Prostate gland (tissue), 2 donors: ENCODE results near the gene TBC1D16.

Experiments
- CTCF ChIP-seq, 4 experiments: fragments of 200-600 bp in 2 of 4; fragments of 450-650 bp in 2 of 4; sonication (generic) in 2 of 4; IDR thresholded peaks; 1 replicate in 3 of 4; 2 replicates in 1 of 4; pipeline ENCODE4 v1.5.1; 2016 to 2019; ENCODE audit warnings: antibody characterized with exemption in 4 of 4, mild to moderate bottlenecking in 2 of 4, moderate library complexity in 2 of 4
- POLR2A ChIP-seq: fragments of 450-650 bp; IDR thresholded peaks from one replicate; pipeline ENCODE4 v1.6.1; 2016; ENCODE audit warnings: antibody characterized with exemption, mild to moderate bottlenecking
- POLR2AphosphoS5 ChIP-seq: sonication (generic); formaldehyde crosslinking; IDR thresholded peaks from one replicate; pipeline ENCODE4 v1.6.1; 2017; ENCODE audit warnings: antibody characterized with exemption

GRCh38 chr17:79992649-79993389 is 42.9 kb downstream of the TBC1D16 start:
- TF ChIP-seq CTCF (IDR thresholded peaks at IDR 0.05) (no peak), POLR2A (no peak), POLR2AphosphoS5 (no peak)
